B cell (primary cell): ENCODE measurements around the gene JAML. TPM values are rescaled to one million over a fixed set of nuclear protein-coding genes. Genes with fewer than 3 reads are reported as not detected.

Experiments
- ATAC-seq: fragments of 200-7000 bp; cut with Tn5 transposase; one replicate; pipeline ENCODE4 v1.10.0; 2021; ENCODE audit warnings: low read depth, mild to moderate bottlenecking, moderate number of reproducible peaks, moderate library complexity
- CTCF ChIA-PET: fragments of 350-600 bp; sonication (Branson Sonifier 250); formaldehyde crosslinking; loops from one replicate; lab custom pipeline; 2021; ENCODE audit warnings: antibody characterized with exemption, inconsistent platforms; lab: Charles Lee
- POLR2A ChIA-PET: fragments of 350-600 bp; sonication (Branson Sonifier 250); formaldehyde crosslinking; loops from one replicate; lab custom pipeline; 2021; ENCODE audit warnings: antibody characterized with exemption; lab: Charles Lee
- DNase-seq: peaks from one replicate; pipeline ENCODE4 v3.0.0; 2013
- H2AFZ ChIP-seq: 2 replicates; pipeline ENCODE4 v1.6.1; 2012; ENCODE audit warnings: mild to moderate bottlenecking, low read depth, low read length; ENCODE audit not compliant: insufficient read depth, poor library complexity, severe bottlenecking
- H3K27ac ChIP-seq, 2 donors: 1 replicate in 1 of 2; 2 replicates in 1 of 2; pipeline ENCODE4 v1.5.1; 2012 to 2013; ENCODE audit warnings: low read length in 2 of 2, mild to moderate bottlenecking in 2 of 2, moderate library complexity in 1 of 2
- H3K27me3 ChIP-seq, 4 experiments: fragments of 200-600 bp in 1 of 4; sonication (generic) in 1 of 4; replicated peaks in 1 of 4; 1 replicate in 2 of 4; 2 replicates in 2 of 4; pipeline versions ENCODE4 v1.6.1 to v1.7.0; 2013 to 2016; ENCODE audit warnings: low read length in 3 of 4, mild to moderate bottlenecking in 2 of 4, mixed read lengths in 1 of 4, moderate library complexity in 1 of 4; ENCODE audit not compliant: insufficient read depth in 4 of 4, control insufficient read depth in 3 of 4; ENCODE audit errors: control extremely low read depth in 1 of 4
- H3K36me3 ChIP-seq, 2 experiments: replicated peaks in 1 of 2; 1 replicate in 1 of 2; 2 replicates in 1 of 2; pipeline versions ENCODE4 v1.6.1 to v1.7.1; 2013; ENCODE audit warnings: low read length in 1 of 2; ENCODE audit not compliant: insufficient read depth in 2 of 2, control insufficient read depth in 1 of 2; ENCODE audit errors: control extremely low read depth in 1 of 2, extremely low read depth in 1 of 2
- H3K4me1 ChIP-seq, 2 donors: fragments of 200-600 bp in 1 of 2; sonication (generic) in 1 of 2; 1 replicate in 1 of 2; 2 replicates in 1 of 2; pipeline versions ENCODE4 v1.5.1 to v1.6.1; 2013 to 2017; ENCODE audit warnings: low read length in 2 of 2; ENCODE audit not compliant: control insufficient read depth in 2 of 2, insufficient read depth in 2 of 2
- H3K4me2 ChIP-seq: replicated peaks from 2 replicates; pipeline ENCODE3; 2012; ENCODE audit warnings: mild to moderate bottlenecking, low read depth, low read length; ENCODE audit not compliant: poor library complexity, severe bottlenecking
- H3K4me3 ChIP-seq, 5 experiments: fragments of 200-600 bp in 1 of 5; sonication (generic) in 1 of 5; 1 replicate in 3 of 5; 2 replicates in 2 of 5; pipeline versions ENCODE4 v1.5.1 to v1.7.0; 2011 to 2016; ENCODE audit warnings: low read length in 4 of 5, mild to moderate bottlenecking in 4 of 5, low read depth in 2 of 5, control low read depth in 1 of 5, moderate library complexity in 1 of 5; ENCODE audit not compliant: insufficient read depth in 1 of 5; ENCODE audit errors: control extremely low read depth in 1 of 5, extremely low read depth in 1 of 5
- H3K79me2 ChIP-seq: fragments of 200-600 bp; sonication (generic); one replicate; pipeline ENCODE4 v1.6.0; 2016; ENCODE audit warnings: low read length; ENCODE audit not compliant: control insufficient read depth, insufficient read depth
- H3K9ac ChIP-seq: fragments of 200-600 bp; sonication (generic); 2 replicates; pipeline ENCODE4 v1.6.1; 2017; ENCODE audit warnings: mild to moderate bottlenecking, low read length, moderate library complexity
- H3K9me3 ChIP-seq, 3 donors: one replicate each; pipeline versions ENCODE4 v1.6.1 to v1.7.1; 2013; ENCODE audit warnings: low read length in 2 of 3; ENCODE audit not compliant: control insufficient read depth in 2 of 3, insufficient read depth in 1 of 3; ENCODE audit errors: control extremely low read depth in 1 of 3
- H4K20me1 ChIP-seq: 2 replicates; pipeline ENCODE4 v1.6.0; 2012; ENCODE audit warnings: mild to moderate bottlenecking, low read length; ENCODE audit not compliant: insufficient read depth, control insufficient read depth, poor library complexity, severe bottlenecking
- H3K27ac Mint-ChIP-seq: one replicate; pipeline ENCODE4 v1.8.0; 2021; ENCODE audit warnings: mixed read lengths
- H3K27me3 Mint-ChIP-seq: one replicate; pipeline ENCODE4 v1.8.0; 2021; ENCODE audit warnings: mixed read lengths
- H3K4me1 Mint-ChIP-seq: one replicate; pipeline ENCODE4 v1.8.0; 2021; ENCODE audit warnings: mixed read lengths
- H3K4me3 Mint-ChIP-seq: one replicate; pipeline ENCODE4 v1.8.0; 2021; ENCODE audit warnings: mixed read lengths
- H3K9me3 Mint-ChIP-seq: one replicate; pipeline ENCODE4 v1.8.0; 2022; ENCODE audit warnings: mixed read lengths; ENCODE audit not compliant: insufficient read depth
- CTCF ChIP-seq: fragments of 200-600 bp; IDR thresholded peaks from one replicate; pipeline ENCODE4 v1.8.0; 2022; ENCODE audit warnings: antibody characterized with exemption, mild to moderate bottlenecking
- EZH2 ChIP-seq: IDR thresholded peaks from 2 replicates; pipeline ENCODE4 v1.6.1; 2012; ENCODE audit warnings: borderline replicate concordance, low read depth, mild to moderate bottlenecking, moderate library complexity, low read length; ENCODE audit not compliant: insufficient read depth, poor library complexity, severe bottlenecking
- WGBS: methylation state at CpG from one replicate; pipeline ENCODE4 v1.1.5; 2013; ENCODE audit warnings: missing lambda C conversion rate; ENCODE audit not compliant: insufficient coverage; 5-methylcytosine and 5-hydroxymethylcytosine counted together
- intact Hi-C: fragments of 100-400 bp; cut with micrococcal nuclease; formaldehyde crosslinking; loops from one replicate; pipeline ENCODE4 v1.10.0; 2022
- polyA plus RNA-seq: library from polyadenylated mRNA; depleted of rRNA; stranded (reverse); fragments of >200 nt; gene quantifications from 2 replicates; pipeline ENCODE4 v1.2.3, GENCODE V29; 2012
- total RNA-seq, 2 donors: library from RNA; stranded (reverse); fragments of 120-200 nt in 1 of 2; gene quantifications; 1 replicate in 1 of 2; 2 replicates in 1 of 2; pipeline versions ENCODE4 v1.2.3 to v1.2.4, GENCODE V29; 2013 to 2022

JAML gene
- total and polyA plus RNA-seq, 2 donors (not counting 1 experiment from before 2014, with no cell fraction given), result 1.0 to 9.6 TPM

- Histone ChIP-seq H3K4me3 (no peak overlapping the region), H3K4me2 (no peak overlapping the region), H3K27ac (no peak overlapping the region), H3K9ac (no peak overlapping the region), H2AFZ (no peak overlapping the region), H3K9me3 (no peaks in the 10 kb centered on the region), H3K4me1 (peaks cover 8 to 16% of the 10 kb centered on the region in 2 donors), H3K27me3 (no peaks in the 10 kb centered on the region), H3K36me3 (no peaks in the 10 kb centered on the region), H3K79me2 (peaks cover 19% of the 10 kb centered on the region), H4K20me1 (no peaks in the 10 kb centered on the region)
- Mint-ChIP-seq H3K27me3 (peaks cover 4% of the 10 kb centered on the region), H3K9me3 (no peaks in the 10 kb centered on the region), H3K4me1 (peaks cover 27% of the 10 kb centered on the region), H3K27ac (no peak overlapping the region), H3K4me3 (no peak overlapping the region)
- DNase-seq, result no peak
- ChIA-PET POLR2A (no interaction called here), CTCF (interaction anchor here (0.7 to 2.0 kb wide), 3 partner anchors 32 to 1267 kb away, joined by 3 to 5 read pairs (median 3); no protein-coding TSS in a partner anchor)
- ATAC-seq, result no peak
- TF ChIP-seq EZH2, result no peak
- no peak for TF ChIP-seq CTCF
- intact Hi-C loops, result no loop called here
- WGBS, result 97% methylated on average over 3 of the region's 3 CpGs
These were observed 21.2 kb upstream of the JAML start for GRCh38 chr11:118245936-118246562.

- ChIA-PET CTCF (interaction anchor here (1.2 kb wide), 1 partner anchor 46 kb away, joined by 11 read pairs; no protein-coding TSS in a partner anchor), POLR2A (no interaction called here)
- DNase-seq (no peak), ATAC-seq (no peak)
- Histone ChIP-seq H3K79me2 (peaks cover 12% of the 10 kb centered on the region), H4K20me1 (no peaks in the 10 kb centered on the region), H2AFZ (no peak overlapping the region), H3K4me3 (no peak overlapping the region), H3K4me1 (peaks cover 15 to 21% of the 10 kb centered on the region in 2 donors), H3K9ac (no peak overlapping the region), H3K4me2 (no peak overlapping the region), H3K36me3 (no peaks in the 10 kb centered on the region), H3K9me3 (no peaks in the 10 kb centered on the region), H3K27me3 (no peaks in the 10 kb centered on the region), H3K27ac (no peak overlapping the region)
- Mint-ChIP-seq H3K4me3 (no peak overlapping the region), H3K27me3 (peaks cover 4% of the 10 kb centered on the region), H3K4me1 (peaks cover 40% of the 10 kb centered on the region), H3K27ac (no peak overlapping the region), H3K9me3 (no peaks in the 10 kb centered on the region)
- WGBS, result 94% methylated on average over 3 of the region's 3 CpGs
- intact Hi-C loops, result loop anchor here (5.0 kb wide), 1 partner anchor 37 kb away; no protein-coding TSS in a partner anchor
- TF ChIP-seq EZH2 (no peak), CTCF (no peak)
These were observed 19.4 kb upstream of the JAML start for GRCh38 chr11:118243993-118244762.
